Spleen (tissue), 7 donors: ENCODE measurements around the gene AGPAT4.

Source experiments
- CTCF ChIP-seq, 11 experiments: fragments of 200-600 bp in 7 of 11; fragments of 450-650 bp in 4 of 11; sonication (generic) in 4 of 11; IDR thresholded peaks in 8 of 11; conservative IDR thresholded peaks in 3 of 11; 1 replicate in 7 of 11; 2 replicates in 4 of 11; pipeline versions ENCODE4 v1.4.0 to v1.8.0; 2016 to 2021; ENCODE audit warnings: antibody characterized with exemption in 11 of 11, inconsistent platforms in 4 of 11, mild to moderate bottlenecking in 1 of 11
- POLR2AphosphoS5 ChIP-seq, 3 donors: sonication (generic); formaldehyde crosslinking; IDR thresholded peaks; one replicate each; pipeline ENCODE4 v1.5.1; 2017; ENCODE audit warnings: antibody characterized with exemption in 3 of 3
- donor health status: DM: no; HTN: no; CAD: no; lungs with moderate emphysema.
- donor health status: DM: no; HTN: no; CAD: no.
- donor health status: DM: no; HTN: no; CAD: no.

DNA sequence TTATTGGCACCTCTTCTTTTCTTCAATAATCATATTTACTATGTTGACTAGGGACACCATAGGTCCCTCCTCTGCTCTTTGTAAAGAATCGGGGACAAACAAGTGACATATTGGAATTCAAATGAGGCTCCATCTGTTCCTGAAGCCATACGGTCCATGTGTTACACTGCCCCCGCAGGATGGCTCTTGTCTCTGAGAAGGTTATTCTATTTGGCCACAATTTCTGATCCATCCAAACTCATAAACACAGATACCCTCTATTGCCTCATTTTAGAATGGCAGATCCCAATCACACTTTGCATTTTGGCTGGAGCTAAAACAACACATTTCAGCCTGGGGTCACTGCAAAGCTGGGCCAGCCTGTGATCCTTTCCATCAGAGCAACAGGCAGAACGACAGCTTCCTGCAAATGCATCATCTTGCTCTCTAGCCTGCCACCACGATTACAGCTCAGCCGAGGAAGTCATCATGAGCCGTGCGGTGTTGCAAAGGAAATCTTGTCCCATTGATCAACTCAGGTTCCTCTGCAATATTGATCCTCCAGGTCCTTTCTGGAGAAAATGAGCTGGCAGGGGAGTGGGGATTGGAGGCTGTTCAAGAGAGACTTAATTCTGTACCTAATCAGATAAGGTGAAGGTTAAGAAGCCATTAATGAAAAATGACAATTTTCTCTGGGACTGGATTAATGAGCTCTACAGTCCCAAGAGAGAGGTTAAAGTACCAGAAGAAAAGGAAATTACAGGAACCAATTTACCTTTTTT lies 73.1 kb downstream of the AGPAT4 start:
- TF ChIP-seq CTCF (IDR thresholded peaks at IDR 0.05 in 8 of 11, conservative IDR thresholded peaks at IDR 0.05 in 3 of 11): no peak
- TF ChIP-seq POLR2AphosphoS5 (IDR thresholded peaks at IDR 0.05): no peak
